K562 (cell line): ENCODE results near the gene SLC26A11. TPM values are rescaled to one million over a fixed set of nuclear protein-coding genes. Genes with fewer than 3 reads are reported as not detected.

Experiments
- ATAC-seq: fragments of 200-7000 bp; cut with Tn5 transposase; 3 replicates; pipeline ENCODE4 v1.9.1; 2020; ENCODE audit warnings: moderate library complexity
- BruUV-seq: library from RNA; stranded (reverse); fragments of 400-500 nt; replicated peaks from 2 replicates; lab custom pipeline; 2021; lab: Mats Ljungman, UMichigan
- CTCF ChIA-PET: fragments of 300-600 bp; formaldehyde crosslinking; extraction: SDS; loops from one replicate; lab custom pipeline; 2021; ENCODE audit warnings: low intra/inter-chr PET ratio; lab: Yijun Ruan, JAX
- POLR2A ChIA-PET: fragments of 300-600, 350-650 bp; sonication (Branson Sonifier 250); formaldehyde crosslinking; extraction: SDS; loops from one replicate; lab custom pipeline; 2021; ENCODE audit warnings: antibody characterized with exemption, inconsistent platforms; lab: Yijun Ruan, JAX
- DNase-seq, 4 experiments: peaks; one replicate each; pipeline versions ENCODE4 v3.0.0 to v3.0.0-alpha.2; 2011 to 2018; ENCODE audit warnings: low spot score in 3 of 4, mixed read lengths in 3 of 4; ENCODE audit errors: extremely low read depth in 1 of 4
- FAIRE-seq: peaks from 2 replicates; lab custom pipeline; 2011; peaks lifted over from hg19 to GRCh38; lab: Jason Lieb, UNC
- H2AFZ ChIP-seq: 2 replicates; pipeline ENCODE4 v1.6.0; 2011; ENCODE audit warnings: low read depth, low read length, control low read depth, inconsistent platforms
- H3K27ac ChIP-seq: fragments of 200-600 bp; 3 replicates; pipeline ENCODE4 v1.8.0; 2011; ENCODE audit warnings: low read depth, mild to moderate bottlenecking, control low read depth, inconsistent platforms, low read length, moderate library complexity, mixed read lengths; ENCODE audit errors: extremely low read depth
- H3K27me3 ChIP-seq, 2 experiments: fragments of 300-600 bp in 1 of 2; 2 replicates in 1 of 2; 3 replicates in 1 of 2; pipeline versions ENCODE4 v1.6.0 to v1.8.0; 2011; ENCODE audit warnings: inconsistent platforms in 2 of 2, low read length in 2 of 2, mild to moderate bottlenecking in 1 of 2, mixed read lengths in 1 of 2, moderate library complexity in 1 of 2; ENCODE audit not compliant: control insufficient read depth in 2 of 2, insufficient read depth in 2 of 2
- H3K36me3 ChIP-seq: fragments of 300-600 bp; 3 replicates; pipeline ENCODE4 v1.8.0; 2011; ENCODE audit warnings: mild to moderate bottlenecking, low read length, inconsistent platforms; ENCODE audit not compliant: control insufficient read depth, insufficient read depth
- H3K4me1 ChIP-seq, 2 experiments: fragments of 200-600 bp in 1 of 2; replicated peaks in 1 of 2; 2 replicates in 1 of 2; 3 replicates in 1 of 2; pipeline versions ENCODE4 v1.5.1 to v1.8.0; 2011; ENCODE audit warnings: inconsistent platforms in 2 of 2, low read length in 2 of 2, mild to moderate bottlenecking in 1 of 2, mixed read lengths in 1 of 2, moderate library complexity in 1 of 2; ENCODE audit not compliant: control insufficient read depth in 2 of 2, insufficient read depth in 2 of 2
- H3K4me2 ChIP-seq: 2 replicates; pipeline ENCODE4 v1.6.1; 2011; ENCODE audit warnings: low read length, control low read depth, inconsistent platforms, mixed read lengths; ENCODE audit not compliant: insufficient read depth
- H3K4me3 ChIP-seq: fragments of 200-600 bp; sonication (generic), shearing (Covaris generic); 2 replicates; pipeline ENCODE4 v1.5.1; 2016; ENCODE audit warnings: control low read depth, inconsistent platforms
- H3K79me2 ChIP-seq: fragments of 200-600 bp; 3 replicates; pipeline ENCODE4 v1.8.0; 2011; ENCODE audit warnings: low read length, inconsistent platforms; ENCODE audit not compliant: control insufficient read depth, insufficient read depth
- H3K9ac ChIP-seq, 2 experiments: 2 replicates each; pipeline versions ENCODE4 v1.6.0 to v1.6.1; 2011; ENCODE audit warnings: low read depth in 2 of 2, low read length in 2 of 2, control low read depth in 1 of 2, inconsistent platforms in 1 of 2, mild to moderate bottlenecking in 1 of 2, mixed read lengths in 1 of 2; ENCODE audit not compliant: insufficient read depth in 1 of 2
- H3K9me1 ChIP-seq: one replicate; pipeline ENCODE4 v1.6.0; 2011; ENCODE audit warnings: inconsistent platforms, mild to moderate bottlenecking, low read length, moderate library complexity; ENCODE audit not compliant: control insufficient read depth, insufficient read depth
- H3K9me3 ChIP-seq: replicated peaks from 2 replicates; pipeline ENCODE4 v1.5.1; 2011; ENCODE audit warnings: low read depth, low read length, inconsistent platforms; ENCODE audit not compliant: control insufficient read depth, insufficient read depth
- H4K20me1 ChIP-seq: replicated peaks from 2 replicates; pipeline ENCODE4 v1.6.1; 2011; ENCODE audit warnings: low read length, inconsistent platforms, mixed read lengths; ENCODE audit not compliant: control insufficient read depth, insufficient read depth
- CCNT2 ChIP-seq: IDR thresholded peaks from 2 replicates; pipeline ENCODE4 v1.6.1; 2011; ENCODE audit warnings: borderline replicate concordance, low read depth, mild to moderate bottlenecking, moderate library complexity, mixed read lengths, low read length; ENCODE audit not compliant: insufficient read length; ENCODE audit errors: extremely low read depth
- CEBPG ChIP-seq, 3 experiments: fragments of 200-800 bp in 1 of 3; sonication (Bioruptor generic) in 1 of 3; sonication (generic) in 1 of 3; formaldehyde crosslinking in 1 of 3; IDR thresholded peaks in 2 of 3; conservative IDR thresholded peaks in 1 of 3; 2 replicates each; pipeline versions ENCODE4 v1.6.1 to v1.8.0; 2016 to 2022; ENCODE audit warnings: missing compliant biosample characterization in 2 of 3, missing genetic modification characterization in 2 of 3, mild to moderate bottlenecking in 1 of 3, missing genetic modification reagents in 1 of 3
- E2F5 ChIP-seq: sonication (generic); formaldehyde crosslinking; IDR thresholded peaks from 2 replicates; pipeline ENCODE4 v1.8.0; 2022; ENCODE audit warnings: mild to moderate bottlenecking, missing genetic modification reagents
- ELF4 ChIP-seq: fragments of 450-650 bp; formaldehyde crosslinking; IDR thresholded peaks from 2 replicates; pipeline ENCODE4 v1.4.0; 2022; ENCODE audit warnings: missing genetic modification characterization
- ETV5 ChIP-seq: sonication (generic); formaldehyde crosslinking; IDR thresholded peaks from 2 replicates; pipeline ENCODE4 v1.4.0; 2020; ENCODE audit warnings: low read depth, mild to moderate bottlenecking, missing genetic modification reagents
- FOXM1 ChIP-seq, 2 experiments: fragments of 450-650 bp in 1 of 2; sonication (generic) in 1 of 2; formaldehyde crosslinking in 1 of 2; IDR thresholded peaks; 2 replicates each; pipeline versions ENCODE4 v1.6.1 to v1.9.0; 2017 to 2022; ENCODE audit warnings: low read depth in 2 of 2, mild to moderate bottlenecking in 2 of 2, missing genetic modification reagents in 1 of 2, moderate library complexity in 1 of 2
- GTF2E2 ChIP-seq: fragments of 200-800 bp; sonication (Bioruptor generic); IDR thresholded peaks from 2 replicates; pipeline ENCODE4 v1.6.1; 2016; ENCODE audit warnings: missing genetic modification characterization, missing compliant biosample characterization
- ILK ChIP-seq: fragments of 450-650 bp; IDR thresholded peaks from 2 replicates; pipeline ENCODE4 v1.6.1; 2016; ENCODE audit warnings: missing genetic modification characterization, low read depth, mild to moderate bottlenecking, missing compliant biosample characterization, moderate library complexity, borderline replicate concordance
- MED1 ChIP-seq: sonication (generic); formaldehyde crosslinking; IDR thresholded peaks from 2 replicates; pipeline ENCODE4 v1.8.1; 2023; ENCODE audit warnings: missing genetic modification reagents, borderline replicate concordance
- PYGO2 ChIP-seq: fragments of 450-650 bp; IDR thresholded peaks from 2 replicates; pipeline ENCODE4 v1.6.1; 2016; ENCODE audit warnings: mild to moderate bottlenecking, missing genetic modification characterization, moderate library complexity, missing compliant biosample characterization
- RHOXF2B ChIP-seq: fragments of 250-450 bp; sonication (Bioruptor Pico); conservative IDR thresholded peaks from 2 replicates; pipeline ENCODE4 v1.5.1; 2021
- TCF7L2 ChIP-seq: fragments of 150-350 bp; IDR thresholded peaks from 2 replicates; pipeline ENCODE4 v1.6.1; 2016; ENCODE audit warnings: low read depth, mild to moderate bottlenecking, low read length, moderate library complexity
- XRCC5 ChIP-seq: fragments of 200-400 bp; formaldehyde crosslinking; IDR thresholded peaks from 2 replicates; pipeline ENCODE4 v1.6.1; 2017; ENCODE audit warnings: low read depth, mild to moderate bottlenecking, low read length
- ZNF384 ChIP-seq: IDR thresholded peaks from 2 replicates; pipeline ENCODE4 v1.6.1; 2012; ENCODE audit warnings: low read depth, low read length, improper control_type of control experiment
- WGBS: fragments of 100-300 bp; shearing (Covaris generic); methylation state at CpG from one replicate; pipeline ENCODE4 v1.1.6; 2016; ENCODE audit warnings: low coverage, mixed read lengths; ENCODE audit not compliant: insufficient coverage; ENCODE audit errors: missing lambda C conversion rate; 5-methylcytosine and 5-hydroxymethylcytosine counted together
- in situ Hi-C: fragments of 300-500 bp; cut with MboI; formaldehyde crosslinking; loops from 4 replicates; pipeline ENCODE4 v1.15.0; 2018; ENCODE audit warnings: inconsistent platforms, mixed read lengths
- intact Hi-C: fragments of 100-400 bp; cut with micrococcal nuclease; formaldehyde crosslinking; loops from 2 replicates; pipeline ENCODE4 v1.14.2; 2022
- polyA plus RNA-seq, 8 experiments: library from polyadenylated mRNA; depleted of rRNA in 4 of 8; stranded (reverse) in 5 of 8; unstranded in 3 of 8; fragments of >200 nt; fragmentation: Nextera tagmentation in 2 of 8; fragmentation: Illumina TruSeq in 1 of 8; extraction: Ambion mirVana in 2 of 8; extraction: Trizol in 1 of 8; gene quantifications; 2 replicates each; pipeline versions ENCODE4 v1.2.1 to v1.2.3, GENCODE V29; 2011 to 2014; ENCODE audit warnings: inconsistent platforms in 1 of 8, missing spikeins in 1 of 8
- total RNA-seq, 7 experiments: library from RNA; depleted of rRNA in 6 of 7; stranded (reverse); fragments of >200 nt in 6 of 7; fragmentation: Illumina TruSeq in 2 of 7; extraction: Trizol in 2 of 7; gene quantifications; 2 replicates each; pipeline versions ENCODE4 v1.2.1 to v1.2.3, GENCODE V29; 2011 to 2021; ENCODE audit warnings: low replicate concordance in 1 of 7
- TF ChIP-seq, protein P1 (sequence below): fragments of 250-450 bp; sonication (Bioruptor Pico); IDR thresholded peaks from 2 replicates; pipeline ENCODE4 v1.8.0; 2021; ENCODE audit warnings: moderate library complexity, mild to moderate bottlenecking, inconsistent platforms

The SLC26A11 gene
- total and polyA plus RNA-seq, 9 of the 15 experiments (the other 6 are each of a cell fraction or from before 2014, with no cell fraction given), result 0.06 to 3.1 (median 1.2) TPM; not detected in 1

- H3K9me3 ChIP-seq, result no peaks in the 10 kb centered on the region
- H3K27ac ChIP-seq, result no peak overlapping the region
- H3K9ac ChIP-seq, result 0 out of 4 replicates have a peak overlapping the region, but pooled peaks of 1 of the 2 experiments have one; percentile 8
- peaks cover 44% of the 10 kb centered on the region; the same call in 1 of the 3 replicates for H3K36me3 ChIP-seq
- no peaks in the 10 kb centered on the region for H3K27me3 ChIP-seq
- FAIRE-seq (no peak), DNase-seq (no peak), ATAC-seq (no peak)
- BruUV-seq, result no TSS peak
- in situ Hi-C loops (no loop called here), intact Hi-C loops (no loop called here)
- no peak overlapping the region for H2AFZ ChIP-seq
- CTCF ChIA-PET, result no interaction called here
- TF ChIP-seq CEBPG (CRISPR knock-in tag; IDR thresholded peaks at IDR 0.05) (no peak), CEBPG (tag; conservative IDR thresholded peaks at IDR 0.05 in 1 of 2, IDR thresholded peaks at IDR 0.05 in 1 of 2) (no peak), XRCC5 (no peak), TCF7L2 (no peak), E2F5 (CRISPR knock-in tag) (no peak), ETV5 (CRISPR knock-in tag) (no peak), ZNF384 (no peak), RHOXF2B (CRISPR knock-in tag) (no peak), CCNT2 (no peak), FOXM1 (IDR thresholded peaks at IDR 0.05; ENCODE audit: low read depth) (no peak), FOXM1 (CRISPR knock-in tag; IDR thresholded peaks at IDR 0.05; ENCODE audit: low read depth) (no peak), GTF2E2 (tag) (no peak), MED1 (CRISPR knock-in tag) (no peak), PYGO2 (tag) (no peak), ILK (tag) (no peak), ELF4 (CRISPR knock-in tag) (no peak)
- TF ChIP-seq, protein P1, sequence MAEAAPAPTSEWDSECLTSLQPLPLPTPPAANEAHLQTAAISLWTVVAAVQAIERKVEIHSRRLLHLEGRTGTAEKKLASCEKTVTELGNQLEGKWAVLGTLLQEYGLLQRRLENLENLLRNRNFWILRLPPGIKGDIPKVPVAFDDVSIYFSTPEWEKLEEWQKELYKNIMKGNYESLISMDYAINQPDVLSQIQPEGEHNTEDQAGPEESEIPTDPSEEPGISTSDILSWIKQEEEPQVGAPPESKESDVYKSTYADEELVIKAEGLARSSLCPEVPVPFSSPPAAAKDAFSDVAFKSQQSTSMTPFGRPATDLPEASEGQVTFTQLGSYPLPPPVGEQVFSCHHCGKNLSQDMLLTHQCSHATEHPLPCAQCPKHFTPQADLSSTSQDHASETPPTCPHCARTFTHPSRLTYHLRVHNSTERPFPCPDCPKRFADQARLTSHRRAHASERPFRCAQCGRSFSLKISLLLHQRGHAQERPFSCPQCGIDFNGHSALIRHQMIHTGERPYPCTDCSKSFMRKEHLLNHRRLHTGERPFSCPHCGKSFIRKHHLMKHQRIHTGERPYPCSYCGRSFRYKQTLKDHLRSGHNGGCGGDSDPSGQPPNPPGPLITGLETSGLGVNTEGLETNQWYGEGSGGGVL, result no peak
- H3K4me2 ChIP-seq, result no peak overlapping the region
- no peaks in the 10 kb centered on the region for H3K79me2 ChIP-seq
- POLR2A ChIA-PET, result no interaction called here
- WGBS, result 87% methylated on average over 33 of the region's 48 CpGs
- H3K4me3 ChIP-seq, result no peak overlapping the region
- H3K4me1 ChIP-seq, result peaks cover 3 to 27% of the 10 kb centered on the region in 2 experiments; a peak in 4 of 5 replicates
- no peaks in the 10 kb centered on the region for H3K9me1 ChIP-seq
- H4K20me1 ChIP-seq, result 0 out of 2 replicates have a peak, but pooled peaks cover 7% of the 10 kb centered on the region
Measured at GRCh38 chr17:80214012-80214877, 6.0 kb upstream of the SLC26A11 start.
